Measurements from ENCODE around the gene MOB3A. TPM values are rescaled to one million over a fixed set of nuclear protein-coding genes. Genes with fewer than 3 reads are reported as not detected.
A peak's percentile ranks its signal among the peaks of the same experiment; 100 is the strongest.

MOB3A gene
- total and polyA plus RNA-seq, 10 of the 15 experiments (the other 5 are each of a cell fraction or from before 2014, with no cell fraction given): 7.5 to 229 (median 79.4) TPM

DNA sequence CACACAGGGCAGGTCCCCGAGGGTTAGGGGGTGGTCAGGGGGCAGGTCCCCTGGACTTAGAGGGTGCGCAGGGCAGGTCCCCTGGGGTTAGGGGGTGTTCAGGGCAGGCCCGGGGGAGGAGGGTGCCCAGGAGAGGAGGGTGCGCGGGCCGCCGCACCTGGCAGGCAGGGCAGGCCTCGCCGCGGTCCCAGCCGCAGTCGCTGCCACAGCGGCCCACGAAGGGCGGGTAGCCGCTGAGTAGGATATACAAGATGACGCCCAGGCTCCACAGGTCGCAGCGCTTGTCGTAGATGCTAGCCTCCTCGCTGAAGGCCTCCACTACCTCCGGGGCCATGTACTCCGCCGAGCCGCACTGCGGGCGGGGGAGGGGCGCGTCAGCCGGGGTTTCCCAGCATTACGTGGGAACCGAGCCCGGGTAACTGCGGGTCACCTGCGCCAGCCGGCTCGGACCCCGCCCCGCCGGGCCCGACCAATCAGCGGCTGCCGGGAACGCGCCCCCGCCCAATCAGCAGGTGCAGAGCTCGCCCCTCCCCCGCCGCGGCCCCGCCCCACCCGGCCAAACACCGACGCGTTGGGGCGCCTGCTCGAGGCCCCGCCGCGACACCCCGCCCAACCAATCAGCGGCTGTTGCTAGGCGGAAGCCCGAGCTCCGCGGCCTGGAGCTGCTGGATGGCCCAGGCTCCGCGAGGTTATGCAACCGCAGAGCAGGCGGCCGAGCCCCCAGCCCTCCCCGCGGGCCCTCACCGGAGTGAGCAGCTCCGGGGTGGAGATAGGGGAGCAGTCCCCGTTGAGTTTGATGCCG lies 54.2 kb downstream of the MOB3A start (continued):
- TF ChIP-seq, protein P1, sequence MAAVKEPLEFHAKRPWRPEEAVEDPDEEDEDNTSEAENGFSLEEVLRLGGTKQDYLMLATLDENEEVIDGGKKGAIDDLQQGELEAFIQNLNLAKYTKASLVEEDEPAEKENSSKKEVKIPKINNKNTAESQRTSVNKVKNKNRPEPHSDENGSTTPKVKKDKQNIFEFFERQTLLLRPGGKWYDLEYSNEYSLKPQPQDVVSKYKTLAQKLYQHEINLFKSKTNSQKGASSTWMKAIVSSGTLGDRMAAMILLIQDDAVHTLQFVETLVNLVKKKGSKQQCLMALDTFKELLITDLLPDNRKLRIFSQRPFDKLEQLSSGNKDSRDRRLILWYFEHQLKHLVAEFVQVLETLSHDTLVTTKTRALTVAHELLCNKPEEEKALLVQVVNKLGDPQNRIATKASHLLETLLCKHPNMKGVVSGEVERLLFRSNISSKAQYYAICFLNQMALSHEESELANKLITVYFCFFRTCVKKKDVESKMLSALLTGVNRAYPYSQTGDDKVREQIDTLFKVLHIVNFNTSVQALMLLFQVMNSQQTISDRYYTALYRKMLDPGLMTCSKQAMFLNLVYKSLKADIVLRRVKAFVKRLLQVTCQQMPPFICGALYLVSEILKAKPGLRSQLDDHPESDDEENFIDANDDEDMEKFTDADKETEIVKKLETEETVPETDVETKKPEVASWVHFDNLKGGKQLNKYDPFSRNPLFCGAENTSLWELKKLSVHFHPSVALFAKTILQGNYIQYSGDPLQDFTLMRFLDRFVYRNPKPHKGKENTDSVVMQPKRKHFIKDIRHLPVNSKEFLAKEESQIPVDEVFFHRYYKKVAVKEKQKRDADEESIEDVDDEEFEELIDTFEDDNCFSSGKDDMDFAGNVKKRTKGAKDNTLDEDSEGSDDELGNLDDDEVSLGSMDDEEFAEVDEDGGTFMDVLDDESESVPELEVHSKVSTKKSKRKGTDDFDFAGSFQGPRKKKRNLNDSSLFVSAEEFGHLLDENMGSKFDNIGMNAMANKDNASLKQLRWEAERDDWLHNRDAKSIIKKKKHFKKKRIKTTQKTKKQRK (IDR thresholded peaks at IDR 0.05; ENCODE audit: low read depth, low read length): no peak
- TF ChIP-seq, protein P2, sequence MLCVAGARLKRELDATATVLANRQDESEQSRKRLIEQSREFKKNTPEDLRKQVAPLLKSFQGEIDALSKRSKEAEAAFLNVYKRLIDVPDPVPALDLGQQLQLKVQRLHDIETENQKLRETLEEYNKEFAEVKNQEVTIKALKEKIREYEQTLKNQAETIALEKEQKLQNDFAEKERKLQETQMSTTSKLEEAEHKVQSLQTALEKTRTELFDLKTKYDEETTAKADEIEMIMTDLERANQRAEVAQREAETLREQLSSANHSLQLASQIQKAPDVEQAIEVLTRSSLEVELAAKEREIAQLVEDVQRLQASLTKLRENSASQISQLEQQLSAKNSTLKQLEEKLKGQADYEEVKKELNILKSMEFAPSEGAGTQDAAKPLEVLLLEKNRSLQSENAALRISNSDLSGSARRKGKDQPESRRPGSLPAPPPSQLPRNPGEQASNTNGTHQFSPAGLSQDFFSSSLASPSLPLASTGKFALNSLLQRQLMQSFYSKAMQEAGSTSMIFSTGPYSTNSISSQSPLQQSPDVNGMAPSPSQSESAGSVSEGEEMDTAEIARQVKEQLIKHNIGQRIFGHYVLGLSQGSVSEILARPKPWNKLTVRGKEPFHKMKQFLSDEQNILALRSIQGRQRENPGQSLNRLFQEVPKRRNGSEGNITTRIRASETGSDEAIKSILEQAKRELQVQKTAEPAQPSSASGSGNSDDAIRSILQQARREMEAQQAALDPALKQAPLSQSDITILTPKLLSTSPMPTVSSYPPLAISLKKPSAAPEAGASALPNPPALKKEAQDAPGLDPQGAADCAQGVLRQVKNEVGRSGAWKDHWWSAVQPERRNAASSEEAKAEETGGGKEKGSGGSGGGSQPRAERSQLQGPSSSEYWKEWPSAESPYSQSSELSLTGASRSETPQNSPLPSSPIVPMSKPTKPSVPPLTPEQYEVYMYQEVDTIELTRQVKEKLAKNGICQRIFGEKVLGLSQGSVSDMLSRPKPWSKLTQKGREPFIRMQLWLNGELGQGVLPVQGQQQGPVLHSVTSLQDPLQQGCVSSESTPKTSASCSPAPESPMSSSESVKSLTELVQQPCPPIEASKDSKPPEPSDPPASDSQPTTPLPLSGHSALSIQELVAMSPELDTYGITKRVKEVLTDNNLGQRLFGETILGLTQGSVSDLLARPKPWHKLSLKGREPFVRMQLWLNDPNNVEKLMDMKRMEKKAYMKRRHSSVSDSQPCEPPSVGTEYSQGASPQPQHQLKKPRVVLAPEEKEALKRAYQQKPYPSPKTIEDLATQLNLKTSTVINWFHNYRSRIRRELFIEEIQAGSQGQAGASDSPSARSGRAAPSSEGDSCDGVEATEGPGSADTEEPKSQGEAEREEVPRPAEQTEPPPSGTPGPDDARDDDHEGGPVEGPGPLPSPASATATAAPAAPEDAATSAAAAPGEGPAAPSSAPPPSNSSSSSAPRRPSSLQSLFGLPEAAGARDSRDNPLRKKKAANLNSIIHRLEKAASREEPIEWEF (IDR thresholded peaks at IDR 0.05; ENCODE audit: insufficient replicate concordance, low read depth, low read length): no peak
- TF ChIP-seq GATAD2B (conservative IDR thresholded peaks at IDR 0.05; ENCODE audit: low read depth) (peak; percentile 60), TAF1 (IDR thresholded peaks at IDR 0.05; ENCODE audit: borderline replicate concordance, low read depth, low read length) (peak; percentile 82), ZSCAN29 (IDR thresholded peaks at IDR 0.05) (no peak), DPF2 (IDR thresholded peaks at IDR 0.05) (peak; percentile 61; the same call in 1 of the 2 replicates), PAX5 (IDR thresholded peaks at IDR 0.05; ENCODE audit: borderline replicate concordance, low read depth, low read length) (no peak), NR2F1 (conservative IDR thresholded peaks at IDR 0.05) (peak; percentile 94), CBX3 (IDR thresholded peaks at IDR 0.05; ENCODE audit: borderline replicate concordance, low read depth) (no peak), POU2F2 (IDR thresholded peaks at IDR 0.05; ENCODE audit: borderline replicate concordance, low read depth, low read length) (0 out of 3 replicates have a peak, but pooled peaks have one; percentile 20), NFYA (IDR thresholded peaks at IDR 0.05; ENCODE audit: borderline replicate concordance, low read depth, low read length) (no peak), WRNIP1 (IDR thresholded peaks at IDR 0.05; ENCODE audit: borderline replicate concordance, low read depth, low read length) (no peak), JUND (IDR thresholded peaks at IDR 0.05; ENCODE audit: low read depth, low read length) (no peak), KLF5 (IDR thresholded peaks at IDR 0.05; ENCODE audit: partially characterized antibody) (no peak), KAT2A (conservative IDR thresholded peaks at IDR 0.05; ENCODE audit: control insufficient read depth, low read depth, low read length) (no peak), SMARCA5 (IDR thresholded peaks at IDR 0.05) (peak; percentile 49; the same call in 1 of the 2 replicates), SIN3A (IDR thresholded peaks at IDR 0.05; ENCODE audit: low read depth, low read length) (no peak), LARP7 (IDR thresholded peaks at IDR 0.05) (peak; percentile 82)

Data from GM12878 (cell line).